CD14-positive monocyte (primary cell): Measurements from ENCODE around the gene PCCA. TPM values are rescaled to one million over a fixed set of nuclear protein-coding genes. Genes with fewer than 3 reads are reported as not detected.

Source experiments
- DNase-seq, 3 donors: peaks; one replicate each; pipeline ENCODE4 v3.0.0-alpha.2; 2011 to 2022
- H2AFZ ChIP-seq: 2 replicates; pipeline ENCODE4 v1.6.0; 2012; ENCODE audit warnings: mild to moderate bottlenecking, low read depth, low read length, inconsistent platforms; ENCODE audit not compliant: insufficient read depth, poor library complexity, severe bottlenecking
- H3K27ac ChIP-seq, 2 donors: 1 replicate in 1 of 2; 2 replicates in 1 of 2; pipeline ENCODE4 v1.5.1; 2012 to 2013; ENCODE audit warnings: low read length in 2 of 2, control low read depth in 1 of 2, inconsistent platforms in 1 of 2, low read depth in 1 of 2, mild to moderate bottlenecking in 1 of 2
- H3K27me3 ChIP-seq, 2 donors: one replicate each; pipeline versions ENCODE4 v1.6.0 to v1.6.1; 2011 to 2013; ENCODE audit warnings: low read length in 2 of 2; ENCODE audit not compliant: control insufficient read depth in 2 of 2, insufficient read depth in 2 of 2
- H3K36me3 ChIP-seq, 2 donors: replicated peaks in 1 of 2; 1 replicate in 1 of 2; 2 replicates in 1 of 2; pipeline versions ENCODE4 v1.5.1 to v1.6.1; 2012 to 2013; ENCODE audit warnings: low read length in 2 of 2, control low read depth in 1 of 2, inconsistent platforms in 1 of 2, mild to moderate bottlenecking in 1 of 2; ENCODE audit not compliant: insufficient read depth in 2 of 2, control insufficient read depth in 1 of 2
- H3K4me1 ChIP-seq, 2 donors: 1 replicate in 1 of 2; 2 replicates in 1 of 2; pipeline versions ENCODE4 v1.5.1 to v1.6.1; 2012 to 2013; ENCODE audit warnings: low read length in 2 of 2, control low read depth in 1 of 2, inconsistent platforms in 1 of 2, mild to moderate bottlenecking in 1 of 2, moderate library complexity in 1 of 2; ENCODE audit not compliant: insufficient read depth in 2 of 2, control insufficient read depth in 1 of 2
- H3K4me2 ChIP-seq: replicated peaks from 2 replicates; pipeline ENCODE3; 2012; ENCODE audit warnings: low read length, moderate library complexity, mild to moderate bottlenecking; ENCODE audit not compliant: poor library complexity, severe bottlenecking; ENCODE audit errors: extremely low read depth
- H3K4me3 ChIP-seq, 3 experiments: fragments of 200-600 bp in 1 of 3; sonication (generic) in 1 of 3; replicated peaks in 1 of 3; 1 replicate in 2 of 3; 2 replicates in 1 of 3; pipeline ENCODE4 v1.5.1; 2011 to 2013; ENCODE audit warnings: low read length in 3 of 3, mild to moderate bottlenecking in 3 of 3, control low read depth in 2 of 3, low read depth in 2 of 3, inconsistent platforms in 1 of 3, moderate library complexity in 1 of 3
- H3K79me2 ChIP-seq: 2 replicates; pipeline ENCODE4 v1.6.0; 2012; ENCODE audit warnings: mild to moderate bottlenecking, control low read depth, inconsistent platforms, low read length, moderate library complexity; ENCODE audit not compliant: insufficient read depth
- H3K9ac ChIP-seq: 2 replicates; pipeline ENCODE4 v1.6.0; 2017; ENCODE audit warnings: low read length, mild to moderate bottlenecking; ENCODE audit not compliant: insufficient read depth, poor library complexity, severe bottlenecking
- H3K9me3 ChIP-seq, 2 donors: replicated peaks in 1 of 2; 1 replicate in 1 of 2; 2 replicates in 1 of 2; pipeline versions ENCODE4 v1.5.1 to v1.6.1; 2012 to 2013; ENCODE audit warnings: low read length in 2 of 2, control low read depth in 1 of 2; ENCODE audit not compliant: control insufficient read depth in 1 of 2, insufficient read depth in 1 of 2
- H4K20me1 ChIP-seq: 2 replicates; pipeline ENCODE4 v1.6.0; 2012; ENCODE audit warnings: mild to moderate bottlenecking, low read length, control low read depth, moderate library complexity; ENCODE audit not compliant: insufficient read depth
- H3K27ac Mint-ChIP-seq, 7 donors: one replicate each; pipeline ENCODE4 v1.8.0; 2020; ENCODE audit warnings: mild to moderate bottlenecking in 7 of 7, mixed read lengths in 7 of 7, moderate library complexity in 6 of 7, inconsistent platforms in 2 of 7
- H3K27me3 Mint-ChIP-seq, 3 donors: one replicate each; pipeline ENCODE4 v1.8.0; 2021 to 2022; ENCODE audit warnings: low read depth in 3 of 3, mild to moderate bottlenecking in 3 of 3, mixed read lengths in 3 of 3, moderate library complexity in 3 of 3, inconsistent platforms in 1 of 3
- H3K36me3 Mint-ChIP-seq, 2 donors: one replicate each; pipeline ENCODE4 v1.8.0; 2020; ENCODE audit warnings: mixed read lengths in 2 of 2, inconsistent platforms in 1 of 2, mild to moderate bottlenecking in 1 of 2
- H3K4me1 Mint-ChIP-seq: one replicate; pipeline ENCODE4 v1.8.0; 2020; ENCODE audit warnings: mild to moderate bottlenecking, mixed read lengths
- H3K4me3 Mint-ChIP-seq, 2 donors: one replicate each; pipeline ENCODE4 v1.8.0; 2020; ENCODE audit warnings: mild to moderate bottlenecking in 2 of 2, mixed read lengths in 2 of 2, moderate library complexity in 1 of 2
- H3K9me3 Mint-ChIP-seq, 7 donors: one replicate each; pipeline ENCODE4 v1.8.0; 2020 to 2022; ENCODE audit warnings: mixed read lengths in 7 of 7, mild to moderate bottlenecking in 6 of 7, moderate library complexity in 6 of 7, inconsistent platforms in 2 of 7
- CTCF ChIP-seq: fragments of 200-600 bp; IDR thresholded peaks from one replicate; pipeline ENCODE4 v1.8.0; 2022; ENCODE audit warnings: antibody characterized with exemption, mild to moderate bottlenecking
- WGBS: methylation state at CpG from one replicate; pipeline ENCODE4 v1.1.5; 2013; ENCODE audit warnings: missing lambda C conversion rate; ENCODE audit not compliant: insufficient coverage; 5-methylcytosine and 5-hydroxymethylcytosine counted together
- intact Hi-C, 2 donors: fragments of 100-400 bp; cut with micrococcal nuclease; formaldehyde crosslinking; loops; one replicate each; pipeline versions ENCODE4 v1.15.0 to v1.15.1; 2023
- polyA plus RNA-seq, 3 donors: library from polyadenylated mRNA; depleted of rRNA in 1 of 3; unstranded in 2 of 3; stranded (reverse) in 1 of 3; fragments of 300-500 nt in 2 of 3; fragments of >200 nt in 1 of 3; fragmentation: Illumina TruSeq in 2 of 3; gene quantifications; 1 replicate in 2 of 3; 2 replicates in 1 of 3; pipeline ENCODE4 v1.2.3, GENCODE V29; 2012 to 2021

PCCA gene
- polyA plus RNA-seq, 3 donors: 4.4 to 13.5 (median 11.9) TPM

GRCh38 chr13:100546713-100547405, 458.0 kb downstream of the PCCA start:
- no peak overlapping the region for H2AFZ ChIP-seq
- H4K20me1 ChIP-seq: no peaks in the 10 kb centered on the region
- Mint-ChIP-seq H3K4me1 (peaks cover 6% of the 10 kb centered on the region), H3K27ac (no peak overlapping the region), H3K27me3 (peaks cover 1 to 3% (median 2%) of the 10 kb centered on the region in 3 donors), H3K36me3 (no peaks in the 10 kb centered on the region), H3K4me3 (no peak overlapping the region), H3K9me3 (peaks cover 0 to 1% (median 0%) of the 10 kb centered on the region in 7 donors)
- no peaks in the 10 kb centered on the region for H3K9me3 ChIP-seq
- 94% methylated on average over 17 of the region's 21 CpGs for WGBS
- intact Hi-C loops: loop anchor here in 1 of 2 donors (10.0 kb wide), 1 partner anchor 892 kb away; no protein-coding TSS in a partner anchor
- no peak overlapping the region for H3K9ac ChIP-seq
- no peaks in the 10 kb centered on the region for H3K27me3 ChIP-seq
- H3K36me3 ChIP-seq: no peaks in the 10 kb centered on the region
- no peak overlapping the region for H3K27ac ChIP-seq
- H3K4me1 ChIP-seq: peaks cover 4 to 5% of the 10 kb centered on the region in 2 donors
- TF ChIP-seq CTCF: no peak
- no peak overlapping the region for H3K4me3 ChIP-seq
- no peaks in the 10 kb centered on the region for H3K79me2 ChIP-seq
- no peak for DNase-seq
- H3K4me2 ChIP-seq: no peak overlapping the region

DNA sequence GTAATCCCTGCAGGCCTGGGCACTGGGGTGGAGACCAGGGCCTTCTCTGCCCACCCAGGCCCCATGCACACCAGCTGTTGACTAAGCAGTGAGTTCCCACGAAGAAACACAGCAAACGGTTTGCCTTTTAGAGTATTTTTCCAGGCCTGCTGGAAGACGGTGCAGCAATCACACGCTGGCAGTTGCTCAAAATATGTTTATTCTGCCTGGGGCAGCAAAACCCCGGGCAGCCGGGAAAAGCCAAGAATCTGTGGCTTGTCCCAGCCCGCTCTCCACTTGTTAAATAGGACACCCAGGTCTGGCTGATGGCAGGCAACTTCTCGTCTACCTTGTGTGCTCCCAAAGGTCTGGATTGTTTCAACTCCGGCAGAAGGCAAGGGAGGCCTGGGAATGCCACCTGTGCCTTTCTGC, 458.9 kb downstream of the PCCA start:
- TF ChIP-seq CTCF: no peak
- no peak overlapping the region for H3K27ac ChIP-seq
- no peaks in the 10 kb centered on the region for H3K27me3 ChIP-seq
- no peak overlapping the region for H3K4me3 ChIP-seq
- Mint-ChIP-seq H3K4me1 (peaks cover 1% of the 10 kb centered on the region), H3K27ac (peak overlapping the region in 1 of 7 donors; percentile 33), H3K9me3 (peaks cover 0 to 1% (median 0%) of the 10 kb centered on the region in 7 donors), H3K27me3 (peaks cover 1 to 3% (median 2%) of the 10 kb centered on the region in 3 donors), H3K4me3 (no peak overlapping the region), H3K36me3 (no peaks in the 10 kb centered on the region)
- H3K4me1 ChIP-seq: no peaks in the 10 kb centered on the region
- H3K9me3 ChIP-seq: no peaks in the 10 kb centered on the region
- no peak for DNase-seq
- no peaks in the 10 kb centered on the region for H3K36me3 ChIP-seq
- no peaks in the 10 kb centered on the region for H3K79me2 ChIP-seq
- no peaks in the 10 kb centered on the region for H4K20me1 ChIP-seq
- no peak overlapping the region for H3K9ac ChIP-seq
- H2AFZ ChIP-seq: no peak overlapping the region
- no peak overlapping the region for H3K4me2 ChIP-seq
- intact Hi-C loops: loop anchor here in 1 of 2 donors (10.0 kb wide), 1 partner anchor 893 kb away; no protein-coding TSS in a partner anchor
- WGBS: 94% methylated on average over 9 of the region's 9 CpGs
